ENCODE data around the gene KHK. TPM values are rescaled to one million over a fixed set of nuclear protein-coding genes. Genes with fewer than 3 reads are reported as not detected.

KHK gene
- total and polyA plus RNA-seq, 9 of the 15 experiments (the other 6 are each of a cell fraction or from before 2014, with no cell fraction given), result 1.5 to 10.7 (median 5.2) TPM

- TF ChIP-seq, protein P1, sequence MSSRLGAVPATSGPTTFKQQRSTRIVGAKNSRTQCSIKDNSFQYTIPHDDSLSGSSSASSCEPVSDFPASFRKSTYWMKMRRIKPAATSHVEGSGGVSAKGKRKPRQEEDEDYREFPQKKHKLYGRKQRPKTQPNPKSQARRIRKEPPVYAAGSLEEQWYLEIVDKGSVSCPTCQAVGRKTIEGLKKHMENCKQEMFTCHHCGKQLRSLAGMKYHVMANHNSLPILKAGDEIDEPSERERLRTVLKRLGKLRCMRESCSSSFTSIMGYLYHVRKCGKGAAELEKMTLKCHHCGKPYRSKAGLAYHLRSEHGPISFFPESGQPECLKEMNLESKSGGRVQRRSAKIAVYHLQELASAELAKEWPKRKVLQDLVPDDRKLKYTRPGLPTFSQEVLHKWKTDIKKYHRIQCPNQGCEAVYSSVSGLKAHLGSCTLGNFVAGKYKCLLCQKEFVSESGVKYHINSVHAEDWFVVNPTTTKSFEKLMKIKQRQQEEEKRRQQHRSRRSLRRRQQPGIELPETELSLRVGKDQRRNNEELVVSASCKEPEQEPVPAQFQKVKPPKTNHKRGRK (tag; IDR thresholded peaks at IDR 0.05), result no peak
- no peak for TF ChIP-seq OTX1 (CRISPR knock-in tag; IDR thresholded peaks at IDR 0.05)
- peak; percentile 54; the same call in 1 of the 2 replicates for TF ChIP-seq SOX6 (IDR thresholded peaks at IDR 0.05)
- no peak for TF ChIP-seq HLTF (IDR thresholded peaks at IDR 0.05)
- no peak for TF ChIP-seq ZNF778 (CRISPR knock-in tag; IDR thresholded peaks at IDR 0.05)
- TF ChIP-seq HDAC2 (IDR thresholded peaks at IDR 0.05), result no peak
- TF ChIP-seq RBM14 (IDR thresholded peaks at IDR 0.05; ENCODE audit: borderline replicate concordance, insufficient read depth, low read depth, low read length), result no peak
- TF ChIP-seq HDAC1 (IDR thresholded peaks at IDR 0.05), result peak in 1 of 2 experiments; percentile 77; a peak in 2 of 4 replicates
- peak; percentile 72 for TF ChIP-seq C11orf30 (IDR thresholded peaks at IDR 0.05; ENCODE audit: low read depth)
- TF ChIP-seq CHD2 (IDR thresholded peaks at IDR 0.05; ENCODE audit: low read depth, low read length), result peak; percentile 24; the same call in 1 of the 2 replicates
- no peak for TF ChIP-seq KHSRP (IDR thresholded peaks at IDR 0.05)
- TF ChIP-seq SMARCA5 (IDR thresholded peaks at IDR 0.05), result no peak
- no peak for TF ChIP-seq TAF9B (IDR thresholded peaks at IDR 0.05; ENCODE audit: partially characterized antibody)
- TF ChIP-seq L3MBTL2 (IDR thresholded peaks at IDR 0.05), result peak; percentile 55
- TF ChIP-seq NFYB (IDR thresholded peaks at IDR 0.05; ENCODE audit: extremely low read depth, insufficient read length), result no peak
- TF ChIP-seq, protein P2, sequence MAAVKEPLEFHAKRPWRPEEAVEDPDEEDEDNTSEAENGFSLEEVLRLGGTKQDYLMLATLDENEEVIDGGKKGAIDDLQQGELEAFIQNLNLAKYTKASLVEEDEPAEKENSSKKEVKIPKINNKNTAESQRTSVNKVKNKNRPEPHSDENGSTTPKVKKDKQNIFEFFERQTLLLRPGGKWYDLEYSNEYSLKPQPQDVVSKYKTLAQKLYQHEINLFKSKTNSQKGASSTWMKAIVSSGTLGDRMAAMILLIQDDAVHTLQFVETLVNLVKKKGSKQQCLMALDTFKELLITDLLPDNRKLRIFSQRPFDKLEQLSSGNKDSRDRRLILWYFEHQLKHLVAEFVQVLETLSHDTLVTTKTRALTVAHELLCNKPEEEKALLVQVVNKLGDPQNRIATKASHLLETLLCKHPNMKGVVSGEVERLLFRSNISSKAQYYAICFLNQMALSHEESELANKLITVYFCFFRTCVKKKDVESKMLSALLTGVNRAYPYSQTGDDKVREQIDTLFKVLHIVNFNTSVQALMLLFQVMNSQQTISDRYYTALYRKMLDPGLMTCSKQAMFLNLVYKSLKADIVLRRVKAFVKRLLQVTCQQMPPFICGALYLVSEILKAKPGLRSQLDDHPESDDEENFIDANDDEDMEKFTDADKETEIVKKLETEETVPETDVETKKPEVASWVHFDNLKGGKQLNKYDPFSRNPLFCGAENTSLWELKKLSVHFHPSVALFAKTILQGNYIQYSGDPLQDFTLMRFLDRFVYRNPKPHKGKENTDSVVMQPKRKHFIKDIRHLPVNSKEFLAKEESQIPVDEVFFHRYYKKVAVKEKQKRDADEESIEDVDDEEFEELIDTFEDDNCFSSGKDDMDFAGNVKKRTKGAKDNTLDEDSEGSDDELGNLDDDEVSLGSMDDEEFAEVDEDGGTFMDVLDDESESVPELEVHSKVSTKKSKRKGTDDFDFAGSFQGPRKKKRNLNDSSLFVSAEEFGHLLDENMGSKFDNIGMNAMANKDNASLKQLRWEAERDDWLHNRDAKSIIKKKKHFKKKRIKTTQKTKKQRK (IDR thresholded peaks at IDR 0.05; ENCODE audit: borderline replicate concordance, low read depth, low read length), result no peak
- no peak for TF ChIP-seq ZNF507 (tag; conservative IDR thresholded peaks at IDR 0.05)
- no peak for TF ChIP-seq STAG1 (CRISPR knock-in tag; IDR thresholded peaks at IDR 0.05; ENCODE audit: borderline replicate concordance)
- no peak for TF ChIP-seq DIDO1 (tag; IDR thresholded peaks at IDR 0.05; ENCODE audit: low read depth)
- TF ChIP-seq ZNF431 (CRISPR knock-in tag; IDR thresholded peaks at IDR 0.05), result no peak
- no peak for TF ChIP-seq NFRKB (IDR thresholded peaks at IDR 0.05; ENCODE audit: low read depth)
- no peak for TF ChIP-seq ARHGAP35 (IDR thresholded peaks at IDR 0.05; ENCODE audit: partially characterized antibody)
- no peak for TF ChIP-seq YBX1 (IDR thresholded peaks at IDR 0.05)
- TF ChIP-seq ZNF408 (CRISPR knock-in tag; IDR thresholded peaks at IDR 0.05; ENCODE audit: low read depth), result no peak
- no peak for TF ChIP-seq ZNF551 (CRISPR knock-in tag; IDR thresholded peaks at IDR 0.05)
- TF ChIP-seq ZNF57 (CRISPR knock-in tag; IDR thresholded peaks at IDR 0.05), result no peak
- TF ChIP-seq TBP (optimal IDR thresholded peaks at IDR 0.05; ENCODE audit: low read depth, low read length), result peak; percentile 75
- TF ChIP-seq SIRT6 (IDR thresholded peaks at IDR 0.05; ENCODE audit: low read depth, low read length), result no peak
- TF ChIP-seq TBL1XR1 (IDR thresholded peaks at IDR 0.05; ENCODE audit: low read length in 2 of 2), result 0 out of 4 replicates have a peak, but pooled peaks have one; percentile 4 to 17
These were observed 15.1 kb upstream of the KHK start, which contains the start of gene OST4 (continued) for GRCh38 chr2:27071277-27071989.
